Endodermal cell (in vitro differentiated cells): ENCODE data around the gene HTR1D. TPM values are rescaled to one million over a fixed set of nuclear protein-coding genes. Genes with fewer than 3 reads are reported as not detected.

ENCODE experiments used
- DNase-seq: peaks from one replicate; pipeline ENCODE4 v3.0.0-alpha.2; 2017
- H3K27ac ChIP-seq: 2 replicates; pipeline ENCODE4 v1.5.1; 2013; ENCODE audit warnings: mild to moderate bottlenecking, low read depth, low read length, moderate library complexity
- H3K27me3 ChIP-seq: 2 replicates; pipeline ENCODE4 v1.6.1; 2013; ENCODE audit warnings: mild to moderate bottlenecking, low read length, moderate library complexity; ENCODE audit not compliant: insufficient read depth, control insufficient read depth, poor library complexity, severe bottlenecking
- H3K36me3 ChIP-seq: 2 replicates; pipeline ENCODE4 v1.7.0; 2013; ENCODE audit warnings: mild to moderate bottlenecking, low read length, moderate library complexity; ENCODE audit not compliant: control insufficient read depth, insufficient read depth
- H3K4me1 ChIP-seq: one replicate; pipeline ENCODE4 v1.7.0; 2013; ENCODE audit warnings: low read length; ENCODE audit not compliant: control insufficient read depth, insufficient read depth
- H3K4me3 ChIP-seq: 2 replicates; pipeline ENCODE4 v1.5.1; 2013; ENCODE audit warnings: mild to moderate bottlenecking, low read length, moderate library complexity
- H3K9ac ChIP-seq: 2 replicates; pipeline ENCODE4 v1.6.1; 2013; ENCODE audit warnings: mild to moderate bottlenecking, low read length, moderate library complexity; ENCODE audit not compliant: poor library complexity, severe bottlenecking; ENCODE audit errors: extremely low read depth
- H3K9me3 ChIP-seq: 2 replicates; pipeline ENCODE4 v1.6.1; 2013; ENCODE audit warnings: mild to moderate bottlenecking, low read length, moderate library complexity; ENCODE audit not compliant: control insufficient read depth
- H3K27ac Mint-ChIP-seq: 2 replicates; pipeline ENCODE4 v1.8.0; 2020; ENCODE audit warnings: mixed read lengths
- H3K27me3 Mint-ChIP-seq: 2 replicates; pipeline ENCODE4 v1.8.0; 2021; ENCODE audit warnings: mild to moderate bottlenecking, mixed read lengths; ENCODE audit not compliant: insufficient read depth
- H3K36me3 Mint-ChIP-seq: 2 replicates; pipeline ENCODE4 v1.8.0; 2020; ENCODE audit warnings: low read depth, mixed read lengths
- H3K4me1 Mint-ChIP-seq: 2 replicates; pipeline ENCODE4 v1.8.0; 2020; ENCODE audit warnings: mixed read lengths
- H3K4me3 Mint-ChIP-seq: 2 replicates; pipeline ENCODE4 v1.8.0; 2020; ENCODE audit warnings: mild to moderate bottlenecking, moderate library complexity, mixed read lengths
- H3K9me3 Mint-ChIP-seq: 2 replicates; pipeline ENCODE4 v1.8.0; 2020; ENCODE audit warnings: mild to moderate bottlenecking, mixed read lengths
- WGBS, 2 experiments: methylation state at CpG; one replicate each; pipeline versions ENCODE4 v1.1.5 to v1.1.7; 2013; ENCODE audit warnings: missing lambda C conversion rate in 2 of 2, mixed read lengths in 1 of 2; ENCODE audit not compliant: insufficient coverage in 1 of 2, insufficient read length in 1 of 2; 5-methylcytosine and 5-hydroxymethylcytosine counted together
- total RNA-seq, 2 donors: library from RNA; stranded (reverse); fragmentation: NEBNext Ultra II Directional in 1 of 2; extraction: Animal tissue kit (Norgen Biotek cat#: 25700) in 1 of 2; gene quantifications; 2 replicates in 1 of 2; 3 replicates in 1 of 2; pipeline ENCODE4 v1.2.1, GENCODE V29; 2021
- TF ChIP-seq, protein P1 (sequence below): fragments of 200-600 bp; sonication (generic); conservative IDR thresholded peaks from 2 replicates; pipeline ENCODE4 v1.5.0; 2021; ENCODE audit warnings: antibody characterized with exemption, mild to moderate bottlenecking

HTR1D gene
- total RNA-seq, 2 donors from 2014 or later, result 2.9 to 4.1 TPM

- Histone ChIP-seq H3K9me3 (no peaks in the 10 kb centered on the region), H3K27ac (no peak overlapping the region), H3K9ac (no peak overlapping the region), H3K27me3 (no peaks in the 10 kb centered on the region), H3K36me3 (peaks cover 4% of the 10 kb centered on the region), H3K4me1 (no peaks in the 10 kb centered on the region), H3K4me3 (no peak overlapping the region)
- TF ChIP-seq, protein P1, sequence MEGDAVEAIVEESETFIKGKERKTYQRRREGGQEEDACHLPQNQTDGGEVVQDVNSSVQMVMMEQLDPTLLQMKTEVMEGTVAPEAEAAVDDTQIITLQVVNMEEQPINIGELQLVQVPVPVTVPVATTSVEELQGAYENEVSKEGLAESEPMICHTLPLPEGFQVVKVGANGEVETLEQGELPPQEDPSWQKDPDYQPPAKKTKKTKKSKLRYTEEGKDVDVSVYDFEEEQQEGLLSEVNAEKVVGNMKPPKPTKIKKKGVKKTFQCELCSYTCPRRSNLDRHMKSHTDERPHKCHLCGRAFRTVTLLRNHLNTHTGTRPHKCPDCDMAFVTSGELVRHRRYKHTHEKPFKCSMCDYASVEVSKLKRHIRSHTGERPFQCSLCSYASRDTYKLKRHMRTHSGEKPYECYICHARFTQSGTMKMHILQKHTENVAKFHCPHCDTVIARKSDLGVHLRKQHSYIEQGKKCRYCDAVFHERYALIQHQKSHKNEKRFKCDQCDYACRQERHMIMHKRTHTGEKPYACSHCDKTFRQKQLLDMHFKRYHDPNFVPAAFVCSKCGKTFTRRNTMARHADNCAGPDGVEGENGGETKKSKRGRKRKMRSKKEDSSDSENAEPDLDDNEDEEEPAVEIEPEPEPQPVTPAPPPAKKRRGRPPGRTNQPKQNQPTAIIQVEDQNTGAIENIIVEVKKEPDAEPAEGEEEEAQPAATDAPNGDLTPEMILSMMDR, result no peak
- Mint-ChIP-seq H3K9me3 (no peaks in the 10 kb centered on the region), H3K27me3 (no peaks in the 10 kb centered on the region), H3K27ac (no peak overlapping the region), H3K4me3 (no peak overlapping the region), H3K4me1 (peaks cover 5% of the 10 kb centered on the region), H3K36me3 (peaks cover 3% of the 10 kb centered on the region)
- DNase-seq, result no peak
- WGBS, 2 experiments, result 86 to 100% methylated on average over 1 of the region's 1 CpG
These were observed 64.2 kb downstream of the HTR1D start for GRCh38 chr1:23152966-23153684.

- H3K4me3 Mint-ChIP-seq, result no peak overlapping the region
- Histone ChIP-seq H3K9ac (no peak overlapping the region), H3K9me3 (no peaks in the 10 kb centered on the region), H3K27me3 (no peaks in the 10 kb centered on the region), H3K36me3 (peaks cover 20% of the 10 kb centered on the region), H3K4me1 (no peaks in the 10 kb centered on the region), H3K27ac (no peak overlapping the region), H3K4me3 (no peak overlapping the region)
- TF ChIP-seq, protein P1, result no peak
- H3K9me3 Mint-ChIP-seq, result no peaks in the 10 kb centered on the region
- 92 to 100% methylated on average over 2 to 5 of the region's 5 CpGs for WGBS, 2 experiments
- DNase-seq, result no peak
- peaks cover 8% of the 10 kb centered on the region for H3K36me3 Mint-ChIP-seq
- H3K4me1 Mint-ChIP-seq, result peaks cover 4% of the 10 kb centered on the region
- H3K27me3 Mint-ChIP-seq, result no peaks in the 10 kb centered on the region
- H3K27ac Mint-ChIP-seq, result no peak overlapping the region
These were observed 66.6 kb downstream of the HTR1D start for GRCh38 chr1:23150742-23151141.

- no peak for DNase-seq
- no peak overlapping the region for H3K27ac ChIP-seq
- WGBS, 2 experiments, result 86 to 90% methylated on average over 1 to 2 of the region's 2 CpGs
- H3K4me3 ChIP-seq, result no peak overlapping the region
- no peak overlapping the region for H3K9ac ChIP-seq
- Mint-ChIP-seq H3K27me3 (no peaks in the 10 kb centered on the region), H3K4me1 (peaks cover 2% of the 10 kb centered on the region), H3K27ac (no peak overlapping the region), H3K36me3 (peaks cover 8% of the 10 kb centered on the region), H3K4me3 (no peak overlapping the region), H3K9me3 (no peaks in the 10 kb centered on the region)
- TF ChIP-seq, protein P1, result no peak
- H3K27me3 ChIP-seq, result no peaks in the 10 kb centered on the region
- peaks cover 20% of the 10 kb centered on the region for H3K36me3 ChIP-seq
- H3K9me3 ChIP-seq, result no peaks in the 10 kb centered on the region
- H3K4me1 ChIP-seq, result no peaks in the 10 kb centered on the region
These were observed 67.2 kb downstream of the HTR1D start for GRCh38 chr1:23150125-23150524.
